Esophagus squamous epithelium (tissue), 5 donors: ENCODE measurements around the gene MTOR. TPM values are rescaled to one million over a fixed set of nuclear protein-coding genes. Genes with fewer than 3 reads are reported as not detected.

Source experiments
- DNase-seq: peaks from one replicate; lab custom pipeline; 2025; lab: John Stamatoyannopoulos, UW
- H3K27ac ChIP-seq, 4 donors: fragments of 200-600 bp; sonication (generic); one replicate each; pipeline ENCODE4 v1.5.1; 2016 to 2019; ENCODE audit warnings: mild to moderate bottlenecking in 1 of 4
- H3K27me3 ChIP-seq, 4 donors: fragments of 200-600 bp; sonication (generic); 1 replicate in 3 of 4; 2 replicates in 1 of 4; pipeline versions ENCODE4 v1.5.1 to v1.6.0; 2017 to 2021; ENCODE audit warnings: antibody characterized with exemption in 1 of 4
- H3K36me3 ChIP-seq, 3 donors: fragments of 200-600 bp; sonication (generic); one replicate each; pipeline ENCODE4 v1.5.1; 2016 to 2019
- H3K4me1 ChIP-seq, 3 donors: fragments of 200-600 bp; sonication (generic); one replicate each; pipeline ENCODE4 v1.5.1; 2017 to 2019
- H3K4me3 ChIP-seq, 4 donors: fragments of 200-600 bp; sonication (generic); 1 replicate in 3 of 4; 2 replicates in 1 of 4; pipeline ENCODE4 v1.5.1; 2016 to 2019; ENCODE audit warnings: mild to moderate bottlenecking in 2 of 4, moderate library complexity in 1 of 4
- H3K9me3 ChIP-seq, 3 donors: fragments of 200-600 bp; sonication (generic); one replicate each; pipeline ENCODE4 v1.5.1; 2016 to 2019
- POLR2A ChIP-seq, 4 donors: fragments of 450-650 bp; IDR thresholded peaks; one replicate each; pipeline ENCODE4 v1.6.1; 2017; ENCODE audit warnings: antibody characterized with exemption in 4 of 4, mild to moderate bottlenecking in 4 of 4, moderate library complexity in 3 of 4
- WGBS, 2 donors: methylation state at CpG; one replicate each; pipeline ENCODE4 v1.1.5; 2018; 5-methylcytosine and 5-hydroxymethylcytosine counted together
- intact Hi-C: fragments of 100-400 bp; cut with DNase I; formaldehyde crosslinking; loops from one replicate; pipeline ENCODE4 v1.15.0; 2022
- total RNA-seq, 4 donors: library from RNA; depleted of rRNA; stranded (reverse); fragments of >200 nt; gene quantifications; one replicate each; pipeline ENCODE4 v1.1.0, GENCODE V29; 2016
- TF ChIP-seq, protein P1 (sequence below), 6 experiments: fragments of 450-650 bp in 4 of 6; fragments of 200-600 bp in 2 of 6; sonication (generic) in 2 of 6; IDR thresholded peaks; one replicate each; pipeline ENCODE4 v1.5.1; 2016 to 2019; ENCODE audit warnings: antibody characterized with exemption in 6 of 6, mild to moderate bottlenecking in 4 of 6, moderate library complexity in 4 of 6
- donor health status: DM: yes; HTN: yes; CAD: no.

Gene MTOR
- total RNA-seq, 4 donors from 2014 or later = 25.4 to 34.2 (median 30.1) TPM

DNA sequence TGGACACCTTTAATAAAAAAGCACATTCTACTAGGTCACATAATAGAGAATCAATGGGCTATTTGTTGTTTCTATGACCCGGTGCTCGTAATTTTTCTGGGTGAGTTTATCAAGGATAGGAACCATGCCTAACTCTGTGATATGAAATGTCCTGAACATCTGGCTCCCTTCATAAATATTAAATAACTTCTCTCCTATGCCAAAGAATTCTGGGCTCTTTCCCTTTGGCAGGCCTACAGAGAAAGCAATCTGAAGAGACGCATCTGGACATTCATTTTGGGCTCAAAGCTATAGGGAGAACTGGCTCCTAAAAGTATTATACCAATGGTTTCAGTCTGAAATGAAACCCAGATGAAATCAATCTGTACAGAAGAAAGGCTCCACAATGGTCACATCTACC, 112.0 kb downstream of the MTOR start:
- peak overlapping the region in 2 of 4 donors; percentile 17 to 39 for H3K27ac ChIP-seq
- H3K4me1 ChIP-seq = peaks cover 0 to 53% (median 8%) of the 10 kb centered on the region in 3 donors
- TF ChIP-seq, protein P1, sequence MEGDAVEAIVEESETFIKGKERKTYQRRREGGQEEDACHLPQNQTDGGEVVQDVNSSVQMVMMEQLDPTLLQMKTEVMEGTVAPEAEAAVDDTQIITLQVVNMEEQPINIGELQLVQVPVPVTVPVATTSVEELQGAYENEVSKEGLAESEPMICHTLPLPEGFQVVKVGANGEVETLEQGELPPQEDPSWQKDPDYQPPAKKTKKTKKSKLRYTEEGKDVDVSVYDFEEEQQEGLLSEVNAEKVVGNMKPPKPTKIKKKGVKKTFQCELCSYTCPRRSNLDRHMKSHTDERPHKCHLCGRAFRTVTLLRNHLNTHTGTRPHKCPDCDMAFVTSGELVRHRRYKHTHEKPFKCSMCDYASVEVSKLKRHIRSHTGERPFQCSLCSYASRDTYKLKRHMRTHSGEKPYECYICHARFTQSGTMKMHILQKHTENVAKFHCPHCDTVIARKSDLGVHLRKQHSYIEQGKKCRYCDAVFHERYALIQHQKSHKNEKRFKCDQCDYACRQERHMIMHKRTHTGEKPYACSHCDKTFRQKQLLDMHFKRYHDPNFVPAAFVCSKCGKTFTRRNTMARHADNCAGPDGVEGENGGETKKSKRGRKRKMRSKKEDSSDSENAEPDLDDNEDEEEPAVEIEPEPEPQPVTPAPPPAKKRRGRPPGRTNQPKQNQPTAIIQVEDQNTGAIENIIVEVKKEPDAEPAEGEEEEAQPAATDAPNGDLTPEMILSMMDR (IDR thresholded peaks at IDR 0.05) = no peak
- no peak for TF ChIP-seq POLR2A (IDR thresholded peaks at IDR 0.05)
- 65 to 76% methylated on average over 3 of the region's 3 CpGs for whole genome bisulfite sequencing, 2 donors
- no peak overlapping the region for H3K4me3 ChIP-seq
- H3K27me3 ChIP-seq = no peaks in the 10 kb centered on the region
- peaks cover 0 to 98% (median 12%) of the 10 kb centered on the region in 3 donors for H3K36me3 ChIP-seq
- H3K9me3 ChIP-seq = no peaks in the 10 kb centered on the region
- DNase-seq = no peak
- intact Hi-C loops = no loop called here

DNA sequence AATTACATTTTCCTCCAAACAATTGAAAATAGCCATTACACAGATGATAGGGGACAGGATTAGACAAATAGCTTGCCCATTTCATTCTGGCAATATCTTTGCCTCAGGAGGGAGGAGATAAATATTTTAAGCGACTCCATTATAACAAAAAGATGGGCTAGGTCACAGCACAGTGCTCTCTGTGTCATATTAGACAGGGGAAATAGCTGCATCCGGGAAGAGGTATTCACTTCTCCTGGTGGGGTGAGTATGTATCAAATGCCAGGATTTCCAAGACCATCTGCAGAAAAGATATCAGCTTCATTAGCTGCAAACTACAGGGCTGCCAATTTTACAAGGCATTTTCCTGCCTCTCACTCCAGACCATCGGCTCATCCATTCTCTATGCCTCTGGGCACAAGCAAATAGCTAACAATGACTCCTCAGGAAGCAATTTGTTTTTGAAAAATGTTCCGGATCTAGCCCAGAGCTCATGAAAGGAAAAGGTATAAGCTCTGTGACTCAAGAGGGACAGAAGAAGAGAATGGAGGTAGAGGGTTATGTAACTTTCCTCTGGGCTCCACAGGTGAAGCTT, 115.1 kb downstream of the MTOR start:
- H3K36me3 ChIP-seq = peaks cover 0 to 100% (median 12%) of the 10 kb centered on the region in 3 donors
- TF ChIP-seq, protein P1 (IDR thresholded peaks at IDR 0.05) = no peak
- TF ChIP-seq POLR2A (IDR thresholded peaks at IDR 0.05) = no peak
- WGBS, 2 donors = 35 to 51% methylated on average over 4 of the region's 4 CpGs
- DNase-seq = no peak
- no peaks in the 10 kb centered on the region for H3K27me3 ChIP-seq
- no peaks in the 10 kb centered on the region for H3K9me3 ChIP-seq
- H3K4me1 ChIP-seq = peaks cover 0 to 63% (median 8%) of the 10 kb centered on the region in 3 donors
- H3K4me3 ChIP-seq = no peak overlapping the region
- H3K27ac ChIP-seq = peak overlapping the region in 2 of 4 donors; percentile 8 to 29
- intact Hi-C loops = no loop called here

DNA sequence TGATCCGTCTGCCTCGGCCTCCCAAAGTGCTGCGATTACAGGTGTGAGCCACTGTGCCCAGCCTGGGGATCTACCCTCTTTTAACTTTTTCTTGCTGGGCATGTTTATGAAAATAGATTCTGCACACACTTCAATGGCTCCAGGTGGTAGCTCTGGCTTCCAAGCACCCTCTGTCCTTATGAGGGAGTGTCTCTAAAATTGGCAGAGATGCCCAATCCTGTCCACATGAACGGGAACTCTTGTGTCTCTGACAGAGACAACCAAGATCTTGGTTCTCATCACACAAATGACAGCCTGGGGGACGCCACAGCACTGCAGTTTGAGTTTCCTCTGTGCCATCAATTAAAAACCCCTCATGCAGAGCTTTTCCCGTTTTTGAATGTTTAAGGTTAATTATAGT, 116.6 kb downstream of the MTOR start:
- 78 to 91% methylated on average over 6 of the region's 6 CpGs for WGBS, 2 donors
- intact Hi-C loops = no loop called here
- Histone ChIP-seq H3K36me3 (peaks cover 0 to 94% (median 12%) of the 10 kb centered on the region in 3 donors), H3K4me1 (peaks cover 0 to 47% (median 5%) of the 10 kb centered on the region in 3 donors), H3K27ac (no peak overlapping the region), H3K4me3 (no peak overlapping the region), H3K27me3 (no peaks in the 10 kb centered on the region), H3K9me3 (no peaks in the 10 kb centered on the region)
- DNase-seq = no peak
- TF ChIP-seq, protein P1 (IDR thresholded peaks at IDR 0.05) = no peak
- no peak for TF ChIP-seq POLR2A (IDR thresholded peaks at IDR 0.05)

DNA sequence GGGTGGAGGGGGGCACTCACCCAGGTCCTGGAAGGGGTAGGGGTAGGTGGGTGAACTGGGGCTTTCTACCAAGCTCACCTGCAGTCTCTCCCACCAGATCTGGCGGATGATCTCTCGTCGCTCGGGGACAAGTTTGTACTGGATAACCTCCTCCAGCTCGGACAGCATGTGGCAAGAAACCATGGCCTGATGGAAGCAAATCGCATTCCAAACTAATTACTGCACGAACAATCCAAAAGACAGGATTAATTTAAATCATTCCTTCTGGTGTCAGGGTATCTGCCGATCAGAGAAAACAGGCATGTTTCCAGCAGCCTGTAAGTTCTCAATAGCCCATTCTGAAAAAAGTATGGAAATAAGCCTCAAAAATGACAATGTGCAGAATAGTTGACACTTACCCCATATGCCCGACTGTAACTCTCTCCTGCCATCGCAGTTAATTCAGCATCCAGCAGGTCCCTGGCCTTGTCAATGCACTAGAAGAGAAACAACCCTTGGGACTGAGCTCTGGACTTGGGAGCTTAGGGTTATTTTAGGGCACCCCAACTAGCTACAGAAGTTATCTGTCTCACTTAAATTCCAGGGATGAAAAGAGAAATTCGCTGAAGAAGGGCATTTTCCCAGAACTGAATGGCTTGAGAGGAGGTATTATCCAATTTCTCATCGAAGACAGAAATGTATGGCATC, 117.6 kb downstream of the MTOR start:
- DNase-seq = no peak
- no peak overlapping the region for H3K4me3 ChIP-seq
- intact Hi-C loops = no loop called here
- TF ChIP-seq, protein P1 (IDR thresholded peaks at IDR 0.05) = no peak
- no peak for TF ChIP-seq POLR2A (IDR thresholded peaks at IDR 0.05)
- peaks cover 0 to 50% (median 5%) of the 10 kb centered on the region in 3 donors for H3K4me1 ChIP-seq
- H3K36me3 ChIP-seq = peaks cover 0 to 92% (median 12%) of the 10 kb centered on the region in 3 donors
- no peaks in the 10 kb centered on the region for H3K9me3 ChIP-seq
- no peaks in the 10 kb centered on the region for H3K27me3 ChIP-seq
- H3K27ac ChIP-seq = peak overlapping the region in 1 of 4 donors; percentile 46
- WGBS, 2 donors = 46 to 52% methylated on average over 12 of the region's 12 CpGs

DNA sequence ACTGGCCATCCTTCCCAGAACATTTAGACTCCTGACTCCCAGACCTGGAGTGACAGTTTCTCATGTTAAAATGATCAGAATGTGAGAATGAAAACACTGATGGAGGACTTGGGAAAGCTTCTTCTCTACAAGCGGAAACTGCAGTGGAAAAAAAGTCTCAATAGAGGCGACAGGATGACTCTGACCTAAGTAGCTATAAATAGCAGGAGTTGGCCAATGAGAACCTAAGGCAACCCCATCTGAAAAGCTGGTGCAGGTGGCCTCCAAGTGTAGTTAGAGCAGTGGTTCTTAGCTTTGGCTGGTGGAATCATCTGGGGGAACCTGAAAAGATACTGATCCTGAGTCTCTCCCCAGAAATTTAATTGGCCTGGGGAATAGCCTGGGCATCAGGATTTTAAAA, 118.4 kb downstream of the MTOR start:
- DNase-seq = no peak
- Histone ChIP-seq H3K4me1 (peaks cover 0 to 58% (median 9%) of the 10 kb centered on the region in 3 donors), H3K9me3 (no peaks in the 10 kb centered on the region), H3K4me3 (no peak overlapping the region), H3K36me3 (peaks cover 0 to 92% (median 12%) of the 10 kb centered on the region in 3 donors), H3K27ac (peak overlapping the region in 1 of 4 donors; percentile 46), H3K27me3 (no peaks in the 10 kb centered on the region)
- 43 to 70% methylated on average over 2 of the region's 2 CpGs for WGBS, 2 donors
- intact Hi-C loops = no loop called here
- TF ChIP-seq, protein P1 (IDR thresholded peaks at IDR 0.05) = no peak
- TF ChIP-seq POLR2A (IDR thresholded peaks at IDR 0.05) = no peak
